HCT116 (cell line): ENCODE data around the gene YBEY. TPM values are rescaled to one million over a fixed set of nuclear protein-coding genes. Genes with fewer than 3 reads are reported as not detected.

Experiments
- ATAC-seq: fragments of 200-7000 bp; cut with Tn5 transposase; 2 replicates; pipeline ENCODE4 v1.9.1; 2020; ENCODE audit warnings: mild to moderate bottlenecking, moderate library complexity
- BruUV-seq: library from RNA; stranded (reverse); fragments of 400-500 nt; replicated peaks from 2 replicates; lab custom pipeline; 2021; lab: Mats Ljungman, UMichigan
- CTCF ChIA-PET: fragments of 300-600 bp; sonication (Branson Sonifier 250); formaldehyde crosslinking; loops from one replicate; lab custom pipeline; 2021; ENCODE audit warnings: antibody characterized with exemption; lab: Charles Lee
- POLR2A ChIA-PET: fragments of 300-600, 350-600 bp; sonication (Branson Sonifier 250); formaldehyde crosslinking; loops from one replicate; lab custom pipeline; 2021; ENCODE audit warnings: antibody characterized with exemption; lab: Charles Lee
- RAD21 ChIA-PET, 2 experiments: fragments of 300-600 bp; sonication (Branson Sonifier 250); formaldehyde crosslinking; loops; one replicate each; lab custom pipeline; 2023; ENCODE audit warnings: low total read pairs in 2 of 2; ENCODE audit not compliant: uncharacterized antibody in 2 of 2, unreplicated experiment in 2 of 2, low non-redundant PET in 1 of 2; lab: Charles Lee
- DNase-seq: peaks from one replicate; pipeline ENCODE4 v3.0.0-alpha.2; 2010; ENCODE audit warnings: low read depth, low spot score
- H2AFZ ChIP-seq: fragments of 200-600 bp; shearing (Covaris generic), sonication (generic); 2 replicates; pipeline ENCODE4 v1.6.1; 2017; ENCODE audit warnings: low read depth, mixed run types, mixed read lengths, antibody characterized with exemption, low read length; ENCODE audit not compliant: poor library complexity, severe bottlenecking
- H3K27ac ChIP-seq: 2 replicates; pipeline ENCODE4 v1.5.1; 2012; ENCODE audit warnings: low read depth, low read length
- H3K27me3 ChIP-seq: fragments of 200-600 bp; sonication (generic); 2 replicates; pipeline ENCODE4 v1.6.1; 2016; ENCODE audit warnings: mixed run types, low read length, mixed read lengths; ENCODE audit not compliant: insufficient read depth
- H3K36me3 ChIP-seq, 2 experiments: fragments of 200-500 bp in 1 of 2; fragments of 200-600 bp in 1 of 2; sonication (Bioruptor generic) in 1 of 2; sonication (generic) in 1 of 2; 2 replicates each; pipeline versions ENCODE4 v1.5.1 to v1.6.1; 2014 to 2016; ENCODE audit warnings: low read length in 2 of 2, inconsistent platforms in 1 of 2, mixed read lengths in 1 of 2, mixed run types in 1 of 2; ENCODE audit not compliant: insufficient read depth in 2 of 2, control insufficient read depth in 1 of 2
- H3K4me1 ChIP-seq, 2 experiments: fragments of 200-600 bp in 1 of 2; sonication (generic) in 1 of 2; 2 replicates each; pipeline versions ENCODE4 v1.5.1 to v1.6.1; 2012 to 2017; ENCODE audit warnings: low read length in 2 of 2, inconsistent platforms in 1 of 2, mild to moderate bottlenecking in 1 of 2, mixed read lengths in 1 of 2, mixed run types in 1 of 2, moderate library complexity in 1 of 2; ENCODE audit not compliant: insufficient read depth in 2 of 2, control insufficient read depth in 1 of 2
- H3K4me2 ChIP-seq: fragments of 200-600 bp; sonication (generic); 2 replicates; pipeline ENCODE4 v1.6.1; 2017; ENCODE audit warnings: mixed run types, low read length, mixed read lengths
- H3K4me3 ChIP-seq, 2 experiments: fragments of 200-600 bp in 1 of 2; sonication (generic) in 1 of 2; replicated peaks in 1 of 2; 2 replicates each; pipeline ENCODE4 v1.5.1; 2011 to 2016; ENCODE audit warnings: low read length in 2 of 2, control low read depth in 1 of 2, low read depth in 1 of 2, mild to moderate bottlenecking in 1 of 2, mixed read lengths in 1 of 2, mixed run types in 1 of 2
- H3K79me2 ChIP-seq: fragments of 200-600 bp; sonication (generic); 2 replicates; pipeline ENCODE4 v1.6.1; 2017; ENCODE audit warnings: mild to moderate bottlenecking, mixed run types, low read length, moderate library complexity, mixed read lengths; ENCODE audit not compliant: insufficient read depth
- H3K9ac ChIP-seq: fragments of 200-600 bp; sonication (generic); 2 replicates; pipeline ENCODE4 v1.6.1; 2016; ENCODE audit warnings: low read length, mixed read lengths
- H3K9me2 ChIP-seq: fragments of 200-600 bp; sonication (generic), shearing (Covaris generic); 2 replicates; pipeline ENCODE4 v1.6.1; 2017; ENCODE audit warnings: mixed run types, mild to moderate bottlenecking, moderate library complexity; ENCODE audit not compliant: insufficient read depth
- H3K9me3 ChIP-seq, 2 experiments: fragments of 200-500 bp in 1 of 2; fragments of 200-600 bp in 1 of 2; sonication (Bioruptor generic) in 1 of 2; sonication (generic) in 1 of 2; 2 replicates each; pipeline ENCODE4 v1.6.1; 2014 to 2017; ENCODE audit warnings: low read length in 2 of 2, mixed read lengths in 2 of 2, inconsistent platforms in 1 of 2, low read depth in 1 of 2, mild to moderate bottlenecking in 1 of 2, mixed run types in 1 of 2, moderate library complexity in 1 of 2; ENCODE audit not compliant: control insufficient read depth in 1 of 2, insufficient read depth in 1 of 2
- H4K20me1 ChIP-seq: fragments of 200-600 bp; sonication (generic), shearing (Covaris generic); 2 replicates; pipeline ENCODE4 v1.6.1; 2017; ENCODE audit warnings: mixed run types, mild to moderate bottlenecking, moderate library complexity; ENCODE audit not compliant: insufficient read depth
- CBX3 ChIP-seq: IDR thresholded peaks from 2 replicates; pipeline ENCODE4 v1.6.1; 2012; ENCODE audit warnings: low read depth
- CEBPB ChIP-seq: IDR thresholded peaks from 2 replicates; pipeline ENCODE4 v1.6.1; 2012; ENCODE audit warnings: low read depth
- CTCF ChIP-seq, 3 experiments: fragments of 200-600 bp in 1 of 3; sonication (generic) in 1 of 3; IDR thresholded peaks in 2 of 3; conservative IDR thresholded peaks in 1 of 3; 2 replicates each; pipeline ENCODE4 v1.5.1; 2012 to 2017; ENCODE audit warnings: low read depth in 2 of 3, low read length in 2 of 3, antibody characterized with exemption in 1 of 3, borderline replicate concordance in 1 of 3, control low read depth in 1 of 3, mild to moderate bottlenecking in 1 of 3, mixed read lengths in 1 of 3, mixed run types in 1 of 3, moderate library complexity in 1 of 3; ENCODE audit not compliant: insufficient read depth in 1 of 3
- ELF1 ChIP-seq: IDR thresholded peaks from 2 replicates; pipeline ENCODE4 v1.6.1; 2012; ENCODE audit warnings: low read depth, borderline replicate concordance
- EZH2phosphoT487 ChIP-seq: fragments of 200-600 bp; IDR thresholded peaks from 2 replicates; pipeline ENCODE4 v1.6.1; 2018; ENCODE audit warnings: antibody characterized with exemption, borderline replicate concordance
- FOSL1 ChIP-seq: IDR thresholded peaks from 2 replicates; pipeline ENCODE4 v1.6.1; 2012; ENCODE audit warnings: low read depth
- JUND ChIP-seq: IDR thresholded peaks from 2 replicates; pipeline ENCODE4 v1.6.1; 2012
- RAD21 ChIP-seq: IDR thresholded peaks from 2 replicates; pipeline ENCODE4 v1.6.1; 2012; ENCODE audit warnings: low read depth, mild to moderate bottlenecking
- SIN3A ChIP-seq: IDR thresholded peaks from 2 replicates; pipeline ENCODE4 v1.6.1; 2012; ENCODE audit warnings: low read depth
- SP1 ChIP-seq: IDR thresholded peaks from 2 replicates; pipeline ENCODE4 v1.6.1; 2012; ENCODE audit warnings: low read depth
- TCF7L2 ChIP-seq: IDR thresholded peaks from 2 replicates; pipeline ENCODE4 v1.7.0; 2011; ENCODE audit warnings: borderline replicate concordance, inconsistent platforms; ENCODE audit not compliant: insufficient read depth, insufficient read length; ENCODE audit errors: extremely low read depth
- YY1 ChIP-seq: IDR thresholded peaks from 2 replicates; pipeline ENCODE4 v1.6.1; 2011; ENCODE audit warnings: low read length, low read depth, moderate library complexity, mild to moderate bottlenecking; ENCODE audit not compliant: insufficient replicate concordance; ENCODE audit errors: extremely low read depth
- ZFX ChIP-seq: fragments of 450-650 bp; IDR thresholded peaks from 2 replicates; pipeline ENCODE4 v1.6.1; 2017
- ZNF274 ChIP-seq: fragments of 200-500 bp; sonication (Bioruptor generic); IDR thresholded peaks from 2 replicates; pipeline ENCODE4 v1.6.1; 2014; ENCODE audit warnings: mild to moderate bottlenecking, low read depth, low read length, inconsistent platforms
- intact Hi-C: fragments of 100-400 bp; cut with micrococcal nuclease; formaldehyde crosslinking; loops from 2 replicates; pipeline ENCODE4 v1.10.0; 2022
- total RNA-seq: library from RNA; stranded (reverse); gene quantifications from one replicate; pipeline ENCODE4 v1.2.1, GENCODE V29; 2021; ENCODE audit not compliant: unreplicated experiment
- TF ChIP-seq, protein P1 (sequence below): IDR thresholded peaks from 2 replicates; pipeline ENCODE4 v1.6.1; 2012
- TF ChIP-seq, protein P2 (sequence below): IDR thresholded peaks from 2 replicates; pipeline ENCODE4 v1.6.1; 2012; ENCODE audit warnings: low read depth
- TF ChIP-seq, protein P3 (sequence below): IDR thresholded peaks from 2 replicates; pipeline ENCODE4 v1.6.1; 2011; ENCODE audit warnings: mild to moderate bottlenecking, low read length, moderate library complexity; ENCODE audit not compliant: insufficient replicate concordance; ENCODE audit errors: extremely low read depth
- TF ChIP-seq, protein P4 (sequence below): IDR thresholded peaks from 2 replicates; pipeline ENCODE4 v1.6.1; 2012

Gene YBEY
- total RNA-seq, 1 experiment from 2014 or later: 31.5 TPM

DNA sequence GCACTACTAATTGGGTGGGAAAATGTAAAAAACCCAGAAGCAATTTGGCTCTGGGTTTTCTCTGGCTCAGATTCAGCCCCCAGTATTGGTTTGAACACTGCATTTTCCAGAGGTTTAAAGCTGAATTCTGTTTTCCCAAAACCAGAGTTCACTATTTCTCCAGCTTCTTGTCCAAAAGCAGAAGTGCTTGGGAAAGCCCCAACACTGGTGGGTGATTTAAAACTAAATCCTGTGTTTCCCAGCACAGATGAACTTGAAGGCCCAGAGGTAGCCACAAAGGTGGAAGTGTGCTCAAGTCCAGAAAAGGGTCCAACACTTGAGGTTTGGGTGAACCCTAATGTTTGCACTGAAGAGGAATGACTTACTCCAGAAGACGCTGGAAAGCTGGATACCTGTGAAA is 1.4 kb upstream of the YBEY start:
- DNase-seq: no peak
- no TSS peak for BruUV-seq
- peaks cover 11 to 17% of the 10 kb centered on the region in 2 experiments for H3K4me1 ChIP-seq

More for the DNA sequence above, 1.4 kb upstream of the YBEY start:
- TF ChIP-seq JUND: no peak
- no peak for TF ChIP-seq CBX3
- no peak for TF ChIP-seq CEBPB
- no peak for TF ChIP-seq CTCF (IDR thresholded peaks at IDR 0.05 in 2 of 3, conservative IDR thresholded peaks at IDR 0.05 in 1 of 3; ENCODE audit: borderline replicate concordance in 1 of 3, insufficient read depth in 1 of 3, low read depth in 2 of 3, low read length in 2 of 3)
- TF ChIP-seq FOSL1: no peak
- TF ChIP-seq, protein P1, sequence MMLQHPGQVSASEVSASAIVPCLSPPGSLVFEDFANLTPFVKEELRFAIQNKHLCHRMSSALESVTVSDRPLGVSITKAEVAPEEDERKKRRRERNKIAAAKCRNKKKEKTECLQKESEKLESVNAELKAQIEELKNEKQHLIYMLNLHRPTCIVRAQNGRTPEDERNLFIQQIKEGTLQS: no peak
- no peak for TF ChIP-seq ZFX
- no peak for TF ChIP-seq RAD21
- TF ChIP-seq, protein P2, sequence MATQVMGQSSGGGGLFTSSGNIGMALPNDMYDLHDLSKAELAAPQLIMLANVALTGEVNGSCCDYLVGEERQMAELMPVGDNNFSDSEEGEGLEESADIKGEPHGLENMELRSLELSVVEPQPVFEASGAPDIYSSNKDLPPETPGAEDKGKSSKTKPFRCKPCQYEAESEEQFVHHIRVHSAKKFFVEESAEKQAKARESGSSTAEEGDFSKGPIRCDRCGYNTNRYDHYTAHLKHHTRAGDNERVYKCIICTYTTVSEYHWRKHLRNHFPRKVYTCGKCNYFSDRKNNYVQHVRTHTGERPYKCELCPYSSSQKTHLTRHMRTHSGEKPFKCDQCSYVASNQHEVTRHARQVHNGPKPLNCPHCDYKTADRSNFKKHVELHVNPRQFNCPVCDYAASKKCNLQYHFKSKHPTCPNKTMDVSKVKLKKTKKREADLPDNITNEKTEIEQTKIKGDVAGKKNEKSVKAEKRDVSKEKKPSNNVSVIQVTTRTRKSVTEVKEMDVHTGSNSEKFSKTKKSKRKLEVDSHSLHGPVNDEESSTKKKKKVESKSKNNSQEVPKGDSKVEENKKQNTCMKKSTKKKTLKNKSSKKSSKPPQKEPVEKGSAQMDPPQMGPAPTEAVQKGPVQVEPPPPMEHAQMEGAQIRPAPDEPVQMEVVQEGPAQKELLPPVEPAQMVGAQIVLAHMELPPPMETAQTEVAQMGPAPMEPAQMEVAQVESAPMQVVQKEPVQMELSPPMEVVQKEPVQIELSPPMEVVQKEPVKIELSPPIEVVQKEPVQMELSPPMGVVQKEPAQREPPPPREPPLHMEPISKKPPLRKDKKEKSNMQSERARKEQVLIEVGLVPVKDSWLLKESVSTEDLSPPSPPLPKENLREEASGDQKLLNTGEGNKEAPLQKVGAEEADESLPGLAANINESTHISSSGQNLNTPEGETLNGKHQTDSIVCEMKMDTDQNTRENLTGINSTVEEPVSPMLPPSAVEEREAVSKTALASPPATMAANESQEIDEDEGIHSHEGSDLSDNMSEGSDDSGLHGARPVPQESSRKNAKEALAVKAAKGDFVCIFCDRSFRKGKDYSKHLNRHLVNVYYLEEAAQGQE: no peak
- TF ChIP-seq, protein P3, sequence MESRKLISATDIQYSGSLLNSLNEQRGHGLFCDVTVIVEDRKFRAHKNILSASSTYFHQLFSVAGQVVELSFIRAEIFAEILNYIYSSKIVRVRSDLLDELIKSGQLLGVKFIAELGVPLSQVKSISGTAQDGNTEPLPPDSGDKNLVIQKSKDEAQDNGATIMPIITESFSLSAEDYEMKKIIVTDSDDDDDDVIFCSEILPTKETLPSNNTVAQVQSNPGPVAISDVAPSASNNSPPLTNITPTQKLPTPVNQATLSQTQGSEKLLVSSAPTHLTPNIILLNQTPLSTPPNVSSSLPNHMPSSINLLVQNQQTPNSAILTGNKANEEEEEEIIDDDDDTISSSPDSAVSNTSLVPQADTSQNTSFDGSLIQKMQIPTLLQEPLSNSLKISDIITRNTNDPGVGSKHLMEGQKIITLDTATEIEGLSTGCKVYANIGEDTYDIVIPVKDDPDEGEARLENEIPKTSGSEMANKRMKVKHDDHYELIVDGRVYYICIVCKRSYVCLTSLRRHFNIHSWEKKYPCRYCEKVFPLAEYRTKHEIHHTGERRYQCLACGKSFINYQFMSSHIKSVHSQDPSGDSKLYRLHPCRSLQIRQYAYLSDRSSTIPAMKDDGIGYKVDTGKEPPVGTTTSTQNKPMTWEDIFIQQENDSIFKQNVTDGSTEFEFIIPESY: no peak
- no peak for TF ChIP-seq EZH2phosphoT487
- TF ChIP-seq, protein P4, sequence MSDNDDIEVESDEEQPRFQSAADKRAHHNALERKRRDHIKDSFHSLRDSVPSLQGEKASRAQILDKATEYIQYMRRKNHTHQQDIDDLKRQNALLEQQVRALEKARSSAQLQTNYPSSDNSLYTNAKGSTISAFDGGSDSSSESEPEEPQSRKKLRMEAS: no peak
- TF ChIP-seq ZNF274: no peak
- no peak for TF ChIP-seq YY1
- TF ChIP-seq SIN3A: no peak
- TF ChIP-seq SP1: no peak
- TF ChIP-seq TCF7L2: no peak
- no peak for TF ChIP-seq ELF1
- no peaks in the 10 kb centered on the region for H3K9me2 ChIP-seq
- intact Hi-C loops: loop anchor here (10.0 kb wide), 1 partner anchor 140 kb away; no protein-coding TSS in a partner anchor
- peaks cover 68% of the 10 kb centered on the region for H3K79me2 ChIP-seq
- H3K27ac ChIP-seq: peak overlapping the region; percentile 95; the same call in 1 of the 2 replicates
- ChIA-PET RAD21 (no interaction called here), POLR2A (no interaction called here), CTCF (no interaction called here)
- H3K4me3 ChIP-seq: peak overlapping the region; percentile 72 to 100
- H3K27me3 ChIP-seq: no peaks in the 10 kb centered on the region
- no peak for ATAC-seq
- no peaks in the 10 kb centered on the region for H4K20me1 ChIP-seq
- peak overlapping the region; percentile 96 for H3K4me2 ChIP-seq
- H3K9me3 ChIP-seq: no peaks in the 10 kb centered on the region
- H3K9ac ChIP-seq: peak overlapping the region; percentile 94; the same call in 1 of the 2 replicates
- H3K36me3 ChIP-seq: peaks cover 30 to 34% of the 10 kb centered on the region in 2 experiments; a peak in 3 of 4 replicates
- no peak overlapping the region for H2AFZ ChIP-seq
